Keratinocyte (primary cell): ENCODE data around the gene LRP1B.

Source experiments
- EZH2 ChIP-seq: IDR thresholded peaks from one replicate; pipeline ENCODE4 v1.6.1; 2012; ENCODE audit warnings: inconsistent platforms, mild to moderate bottlenecking, low read length, moderate library complexity
- TF ChIP-seq, protein P1 (sequence below), 3 experiments: IDR thresholded peaks in 1 of 3; conservative IDR thresholded peaks in 1 of 3; optimal IDR thresholded peaks in 1 of 3; 2 replicates in 2 of 3; 3 replicates in 1 of 3; pipeline versions ENCODE3 to v1.5.1; 2011; ENCODE audit warnings: low read length in 3 of 3, mild to moderate bottlenecking in 3 of 3, moderate library complexity in 2 of 3, control low read depth in 1 of 3, inconsistent platforms in 1 of 3; ENCODE audit not compliant: insufficient read depth in 2 of 3; ENCODE audit errors: extremely low read depth in 1 of 3

DNA sequence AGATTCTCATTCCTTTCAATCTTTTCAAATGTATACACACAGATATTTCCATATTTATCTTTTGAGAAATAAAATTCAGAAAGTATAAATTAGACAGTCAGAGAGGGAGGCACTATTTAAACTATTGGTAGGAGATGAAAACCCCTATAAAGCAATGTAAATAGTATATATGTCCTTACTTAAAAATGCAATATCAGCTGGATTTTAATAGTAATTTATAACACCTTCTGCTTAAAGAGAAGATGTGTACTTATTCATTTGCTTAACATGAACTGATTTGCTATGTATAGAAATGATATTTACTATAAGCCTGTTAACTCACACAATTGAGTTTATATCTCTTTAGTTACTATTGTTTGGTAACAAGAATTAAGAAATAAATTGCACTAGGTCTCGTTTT, 163.3 kb downstream of the LRP1B start:
- TF ChIP-seq, protein P1, sequence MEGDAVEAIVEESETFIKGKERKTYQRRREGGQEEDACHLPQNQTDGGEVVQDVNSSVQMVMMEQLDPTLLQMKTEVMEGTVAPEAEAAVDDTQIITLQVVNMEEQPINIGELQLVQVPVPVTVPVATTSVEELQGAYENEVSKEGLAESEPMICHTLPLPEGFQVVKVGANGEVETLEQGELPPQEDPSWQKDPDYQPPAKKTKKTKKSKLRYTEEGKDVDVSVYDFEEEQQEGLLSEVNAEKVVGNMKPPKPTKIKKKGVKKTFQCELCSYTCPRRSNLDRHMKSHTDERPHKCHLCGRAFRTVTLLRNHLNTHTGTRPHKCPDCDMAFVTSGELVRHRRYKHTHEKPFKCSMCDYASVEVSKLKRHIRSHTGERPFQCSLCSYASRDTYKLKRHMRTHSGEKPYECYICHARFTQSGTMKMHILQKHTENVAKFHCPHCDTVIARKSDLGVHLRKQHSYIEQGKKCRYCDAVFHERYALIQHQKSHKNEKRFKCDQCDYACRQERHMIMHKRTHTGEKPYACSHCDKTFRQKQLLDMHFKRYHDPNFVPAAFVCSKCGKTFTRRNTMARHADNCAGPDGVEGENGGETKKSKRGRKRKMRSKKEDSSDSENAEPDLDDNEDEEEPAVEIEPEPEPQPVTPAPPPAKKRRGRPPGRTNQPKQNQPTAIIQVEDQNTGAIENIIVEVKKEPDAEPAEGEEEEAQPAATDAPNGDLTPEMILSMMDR (optimal IDR thresholded peaks at IDR 0.05 in 1 of 3, IDR thresholded peaks at IDR 0.05 in 1 of 3, conservative IDR thresholded peaks at IDR 0.05 in 1 of 3; ENCODE audit: extremely low read depth in 1 of 3, insufficient read depth in 2 of 3, low read length in 3 of 3) = no peak
- TF ChIP-seq EZH2 = no peak
